Lower leg skin (tissue), 3 donors: ENCODE measurements around the gene CYRIA.

Source experiments
- CTCF ChIP-seq, 3 donors: fragments of 450-650 bp; IDR thresholded peaks; one replicate each; pipeline ENCODE4 v1.5.1; 2016; ENCODE audit warnings: antibody characterized with exemption in 3 of 3, mild to moderate bottlenecking in 3 of 3, moderate library complexity in 2 of 3
- POLR2A ChIP-seq, 2 donors: fragments of 450-650 bp; IDR thresholded peaks; one replicate each; pipeline ENCODE4 v1.6.1; 2016 to 2017; ENCODE audit warnings: antibody characterized with exemption in 2 of 2, mild to moderate bottlenecking in 1 of 2, moderate library complexity in 1 of 2

GRCh38 chr2:16639431-16639830 is 26.2 kb downstream of the CYRIA start:
- TF ChIP-seq POLR2A (IDR thresholded peaks at IDR 0.05) (no peak), CTCF (IDR thresholded peaks at IDR 0.05) (no peak)
